Measurements from ENCODE around the gene GPR78.

- TF ChIP-seq MAX (IDR thresholded peaks at IDR 0.05) (no peak), ASH2L (IDR thresholded peaks at IDR 0.05; ENCODE audit: low read length) (no peak), POLR2A (IDR thresholded peaks at IDR 0.05; ENCODE audit: control extremely low read depth in 1 of 2, low read depth in 2 of 2, low read length in 2 of 2) (no peak), CTCF (IDR thresholded peaks at IDR 0.05; ENCODE audit: control extremely low read depth in 1 of 3, insufficient read depth in 1 of 3, low read depth in 1 of 3, low read length in 3 of 3) (no peak), TAF1 (IDR thresholded peaks at IDR 0.05; ENCODE audit: low read depth, low read length) (no peak)
Measured at GRCh38 chr4:8538076-8538702, 42.0 kb upstream of the GPR78 start.

Data from H1 (cell line).